Smooth muscle cell (in vitro differentiated cells): ENCODE data around the gene IFT43. TPM values are rescaled to one million over a fixed set of nuclear protein-coding genes. Genes with fewer than 3 reads are reported as not detected.

Experiments used
- DNase-seq: peaks from one replicate; lab custom pipeline; 2025; ENCODE audit not compliant: unreplicated experiment; lab: John Stamatoyannopoulos, UW
- H2AFZ ChIP-seq: fragments of 200-600 bp; sonication (generic); 2 replicates; pipeline ENCODE4 v1.6.0; 2016; ENCODE audit warnings: antibody characterized with exemption, low read depth, mild to moderate bottlenecking
- H3F3A ChIP-seq: fragments of 200-600 bp; sonication (generic); 2 replicates; pipeline ENCODE4 v1.6.0; 2017; ENCODE audit warnings: antibody characterized with exemption, low read depth
- H3K27ac ChIP-seq: fragments of 200-600 bp; sonication (generic); 2 replicates; pipeline ENCODE4 v1.5.1; 2016; ENCODE audit warnings: low read depth, mild to moderate bottlenecking
- H3K27me3 ChIP-seq: fragments of 200-600 bp; sonication (generic); 2 replicates; pipeline ENCODE4 v1.6.1; 2016; ENCODE audit warnings: low read depth, mild to moderate bottlenecking
- H3K36me3 ChIP-seq: fragments of 200-600 bp; sonication (generic); 2 replicates; pipeline ENCODE4 v1.5.1; 2016; ENCODE audit warnings: low read depth
- H3K4me1 ChIP-seq: fragments of 200-600 bp; sonication (generic); 2 replicates; pipeline ENCODE4 v1.5.1; 2016; ENCODE audit warnings: low read depth
- H3K4me2 ChIP-seq: fragments of 200-600 bp; sonication (generic); 2 replicates; pipeline ENCODE4 v1.6.0; 2016; ENCODE audit warnings: mild to moderate bottlenecking
- H3K4me3 ChIP-seq: fragments of 200-600 bp; sonication (generic); 2 replicates; pipeline ENCODE4 v1.5.1; 2016; ENCODE audit warnings: mild to moderate bottlenecking
- H3K79me2 ChIP-seq: fragments of 200-600 bp; sonication (generic); 2 replicates; pipeline ENCODE4 v1.6.0; 2016; ENCODE audit warnings: low read depth, mild to moderate bottlenecking
- H3K9ac ChIP-seq: fragments of 200-600 bp; sonication (generic); 2 replicates; pipeline ENCODE4 v1.6.0; 2016; ENCODE audit warnings: low read depth
- H3K9me3 ChIP-seq: fragments of 200-600 bp; sonication (generic); replicated peaks from 2 replicates; pipeline ENCODE4 v1.5.1; 2016; ENCODE audit warnings: low read depth
- H4K20me1 ChIP-seq: fragments of 200-600 bp; sonication (generic); 2 replicates; pipeline ENCODE4 v1.6.0; 2016; ENCODE audit warnings: low read depth
- CTCF ChIP-seq: fragments of 200-600 bp; sonication (generic); IDR thresholded peaks from 2 replicates; pipeline ENCODE4 v1.5.1; 2017; ENCODE audit warnings: borderline replicate concordance, mild to moderate bottlenecking, antibody characterized with exemption; ENCODE audit not compliant: insufficient read depth, poor library complexity, severe bottlenecking
- WGBS: methylation state at CpG from one replicate; pipeline ENCODE4 v1.1.7; 2016; ENCODE audit warnings: low lambda C conversion rate; 5-methylcytosine and 5-hydroxymethylcytosine counted together
- polyA plus RNA-seq: library from polyadenylated mRNA; unstranded; fragments of >200 nt; fragmentation: Nextera tagmentation; extraction: Ambion mirVana; gene quantifications from 2 replicates; pipeline ENCODE4 v1.2.1, GENCODE V29; 2016
- total RNA-seq: library from RNA; depleted of rRNA; stranded (reverse); fragments of >200 nt; gene quantifications from 2 replicates; pipeline ENCODE4 v1.2.3, GENCODE V29; 2014

IFT43 gene
- total and polyA plus RNA-seq, 2 experiments from 2014 or later, result 46.9 to 63.0 TPM

GRCh38 chr14:75972801-75973421 lies 12.7 kb upstream of the IFT43 start:
- Histone ChIP-seq H3K79me2 (peaks cover 41% of the 10 kb centered on the region), H3K4me1 (peaks cover 16% of the 10 kb centered on the region), H3K36me3 (no peaks in the 10 kb centered on the region), H3K4me2 (no peak overlapping the region), H2AFZ (no peak overlapping the region), H3K9ac (no peak overlapping the region), H4K20me1 (peaks cover 41% of the 10 kb centered on the region), H3K27me3 (no peaks in the 10 kb centered on the region), H3K9me3 (no peaks in the 10 kb centered on the region), H3F3A (no peaks in the 10 kb centered on the region), H3K4me3 (no peak overlapping the region), H3K27ac (no peak overlapping the region)
- no peak for DNase-seq
- no peak for TF ChIP-seq CTCF
- WGBS, result 31% methylated on average over 7 of the region's 7 CpGs

DNA sequence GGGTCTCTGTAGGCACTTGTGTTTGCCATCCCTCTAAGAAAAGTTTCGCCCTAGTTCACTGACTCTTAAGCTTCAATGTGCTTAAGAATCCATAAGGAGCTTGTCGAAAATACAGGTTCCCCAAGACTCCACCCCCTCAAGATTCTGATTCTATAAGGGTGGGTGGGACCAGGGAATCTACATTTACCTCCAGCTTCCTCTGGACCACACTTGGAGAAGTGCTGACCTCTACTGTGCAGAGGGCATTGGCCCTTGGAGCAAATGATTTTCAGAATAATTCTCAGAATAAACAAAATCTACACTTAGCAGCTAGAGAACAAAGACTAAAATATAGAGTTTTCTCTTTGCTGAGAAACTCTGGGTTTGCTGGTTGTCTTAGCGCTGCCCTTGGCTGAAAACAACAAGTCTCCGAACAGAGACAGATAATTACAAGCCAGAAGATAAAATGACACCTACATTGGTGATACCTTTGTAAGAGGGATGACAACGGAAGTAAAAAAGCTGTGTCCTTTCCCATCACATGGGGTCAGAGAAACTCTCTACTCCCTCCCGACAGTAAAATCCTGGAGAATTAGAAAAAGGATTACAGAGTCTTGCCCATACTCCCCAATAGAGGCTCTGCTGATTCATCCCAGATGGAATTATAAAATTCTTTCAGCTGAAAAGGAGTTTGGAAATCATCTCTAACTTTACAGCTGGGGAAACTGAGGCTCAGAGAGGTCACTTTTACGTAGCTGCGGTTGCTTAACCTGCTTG lies 8.6 kb upstream of the IFT43 start:
- H3K4me2 ChIP-seq, result peak overlapping the region; percentile 95
- H2AFZ ChIP-seq, result no peak overlapping the region

GRCh38 chr14:75977582-75977943 lies 8.0 kb upstream of the IFT43 start:
- WGBS, result 58% methylated on average over 3 of the region's 3 CpGs
- H3K4me2 ChIP-seq, result peak overlapping the region; percentile 95
- peaks cover 68% of the 10 kb centered on the region for H3K79me2 ChIP-seq
- no peak overlapping the region for H2AFZ ChIP-seq
- H4K20me1 ChIP-seq, result peaks cover 32% of the 10 kb centered on the region
- H3K9me3 ChIP-seq, result no peaks in the 10 kb centered on the region
- no peaks in the 10 kb centered on the region for H3K27me3 ChIP-seq
- H3K4me1 ChIP-seq, result peaks cover 16% of the 10 kb centered on the region
- no peak overlapping the region for H3K9ac ChIP-seq
- H3K4me3 ChIP-seq, result no peak overlapping the region
- peak overlapping the region; percentile 10 for H3K27ac ChIP-seq
- TF ChIP-seq CTCF, result no peak
- no peaks in the 10 kb centered on the region for H3F3A ChIP-seq
- no peak for DNase-seq
- no peaks in the 10 kb centered on the region for H3K36me3 ChIP-seq

More for the DNA sequence above, 8.6 kb upstream of the IFT43 start:
- Histone ChIP-seq H3K9me3 (no peaks in the 10 kb centered on the region), H3K27me3 (no peaks in the 10 kb centered on the region), H3K4me3 (no peak overlapping the region), H3F3A (no peaks in the 10 kb centered on the region), H3K9ac (peak overlapping the region; percentile 17), H3K79me2 (peaks cover 71% of the 10 kb centered on the region), H3K36me3 (no peaks in the 10 kb centered on the region), H3K27ac (peak overlapping the region; percentile 54), H4K20me1 (peaks cover 38% of the 10 kb centered on the region), H3K4me1 (peaks cover 16% of the 10 kb centered on the region)
- TF ChIP-seq CTCF, result no peak
- 37% methylated on average over 8 of the region's 8 CpGs for WGBS
- DNase-seq, result no peak

- Histone ChIP-seq H3K36me3 (no peaks in the 10 kb centered on the region), H3K4me3 (no peak overlapping the region), H3K9ac (no peak overlapping the region), H3F3A (no peaks in the 10 kb centered on the region), H3K9me3 (no peaks in the 10 kb centered on the region), H3K27me3 (no peaks in the 10 kb centered on the region), H4K20me1 (peaks cover 26% of the 10 kb centered on the region), H3K79me2 (peaks cover 68% of the 10 kb centered on the region), H3K4me1 (peaks cover 16% of the 10 kb centered on the region), H2AFZ (no peak overlapping the region), H3K27ac (no peak overlapping the region), H3K4me2 (peak overlapping the region; percentile 95)
- TF ChIP-seq CTCF, result no peak
- no peak for DNase-seq
- WGBS, result 83% methylated on average over 10 of the region's 10 CpGs
Observed at GRCh38 chr14:75978249-75978731, 7.3 kb upstream of the IFT43 start.
